KG1 (cell line): ENCODE results near the gene VRTN.
"Not testable (repeated sequence)": the region's sequence is repeated elsewhere in the genome, so short reads cannot be mapped to it uniquely, and the experiment has no call there.

Experiments
- DNase-seq: peaks from one replicate; lab custom pipeline; 2025; lab: John Stamatoyannopoulos, UW

Gene VRTN

GRCh38 chr14:74348735-74349463 lies 628 bp downstream of the VRTN start:
- DNase-seq: no peak

DNA sequence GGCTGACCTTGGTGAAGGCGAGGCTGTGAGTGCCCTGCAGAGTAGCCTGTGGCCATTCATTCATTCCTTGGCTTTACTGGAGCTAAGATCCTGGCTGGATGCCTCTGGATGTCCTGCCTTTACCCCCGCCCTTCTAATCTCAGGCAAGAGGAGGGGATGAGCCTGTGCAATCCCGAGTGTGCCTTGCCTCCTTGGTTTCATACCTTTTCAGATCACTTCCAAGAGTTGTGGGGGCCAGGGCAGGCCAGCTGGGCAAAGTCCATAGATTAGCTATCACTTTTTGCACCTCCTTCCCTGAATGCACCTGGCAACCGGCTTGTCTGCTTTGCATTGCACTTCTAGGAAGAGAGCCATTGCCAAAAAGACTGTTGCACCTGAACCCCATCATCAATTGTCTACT lies 1.5 kb downstream of the VRTN start:
- no peak for DNase-seq

GRCh38 chr14:74350211-74350927 lies 2.1 kb downstream of the VRTN start:
- no peak for DNase-seq

GRCh38 chr14:74350928-74351323 lies 2.7 kb downstream of the VRTN start:
- DNase-seq: no peak

DNA sequence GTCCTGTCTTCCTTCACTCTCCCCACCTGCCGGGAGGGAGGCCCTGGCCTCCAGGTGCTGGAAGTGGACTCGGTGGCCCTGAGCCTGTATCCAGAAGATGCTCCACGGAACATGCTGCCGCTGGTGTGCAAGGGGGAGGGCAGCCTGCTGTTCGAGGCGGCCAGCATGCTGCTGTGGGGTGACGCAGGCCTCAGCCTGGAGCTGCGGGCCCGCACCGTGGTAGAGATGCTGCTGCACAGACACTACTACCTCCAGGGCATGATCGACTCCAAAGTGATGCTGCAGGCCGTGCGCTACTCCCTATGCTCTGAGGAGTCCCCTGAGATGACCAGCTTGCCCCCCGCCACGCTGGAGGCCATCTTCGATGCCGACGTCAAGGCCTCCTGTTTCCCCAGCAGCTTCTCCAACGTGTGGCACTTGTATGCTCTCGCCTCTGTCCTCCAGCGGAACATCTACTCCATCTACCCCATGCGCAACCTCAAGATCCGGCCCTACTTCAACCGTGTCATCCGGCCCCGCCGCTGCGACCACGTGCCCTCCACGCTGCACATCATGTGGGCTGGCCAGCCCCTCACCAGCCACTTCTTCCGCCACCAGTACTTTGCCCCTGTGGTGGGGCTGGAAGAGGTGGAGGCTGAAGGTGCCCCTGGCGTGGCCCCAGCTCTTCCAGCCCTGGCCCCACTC lies 8.8 kb downstream of the VRTN start:
- DNase-seq: no peak

DNA sequence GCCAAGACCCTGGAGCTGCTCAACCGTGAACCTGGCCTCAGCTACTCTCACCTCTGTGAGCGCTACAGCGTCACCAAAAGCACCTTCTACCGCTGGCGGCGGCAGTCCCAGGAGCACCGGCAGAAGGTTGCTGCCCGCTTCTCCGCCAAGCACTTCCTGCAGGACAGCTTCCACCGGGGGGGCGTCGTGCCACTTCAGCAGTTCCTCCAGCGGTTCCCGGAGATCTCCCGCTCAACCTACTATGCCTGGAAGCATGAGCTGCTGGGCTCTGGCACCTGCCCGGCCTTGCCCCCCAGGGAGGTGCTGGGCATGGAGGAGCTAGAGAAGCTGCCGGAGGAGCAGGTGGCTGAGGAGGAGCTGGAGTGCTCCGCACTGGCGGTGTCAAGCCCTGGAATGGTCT lies 9.3 kb downstream of the VRTN start:
- no peak for DNase-seq

DNA sequence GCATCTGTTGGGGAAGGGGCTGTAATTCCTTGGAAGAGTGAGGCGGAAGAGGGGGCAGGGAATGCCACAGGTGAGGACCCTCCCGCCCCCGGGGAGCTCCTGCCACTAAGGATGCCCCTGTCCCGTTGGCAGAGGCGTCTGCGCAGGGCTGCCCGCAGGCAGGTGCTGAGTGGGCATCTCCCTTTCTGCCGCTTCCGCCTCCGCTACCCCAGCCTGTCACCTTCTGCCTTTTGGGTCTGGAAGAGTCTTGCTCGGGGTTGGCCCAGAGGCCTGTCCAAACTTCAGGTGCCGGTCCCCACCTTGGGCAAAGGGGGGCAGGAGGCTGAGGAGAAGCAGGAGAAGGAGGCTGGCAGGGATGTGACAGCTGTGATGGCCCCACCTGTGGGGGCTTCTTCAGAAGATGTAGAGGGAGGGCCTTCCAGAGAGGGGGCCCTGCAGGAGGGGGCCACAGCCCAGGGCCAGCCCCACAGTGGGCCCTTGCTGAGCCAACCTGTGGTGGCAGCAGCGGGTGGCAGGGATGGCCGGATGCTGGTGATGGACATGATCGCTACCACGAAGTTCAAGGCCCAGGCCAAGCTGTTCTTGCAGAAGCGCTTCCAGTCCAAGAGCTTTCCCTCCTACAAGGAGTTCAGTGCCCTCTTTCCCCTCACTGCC lies 10.0 kb downstream of the VRTN start:
- no peak for DNase-seq

DNA sequence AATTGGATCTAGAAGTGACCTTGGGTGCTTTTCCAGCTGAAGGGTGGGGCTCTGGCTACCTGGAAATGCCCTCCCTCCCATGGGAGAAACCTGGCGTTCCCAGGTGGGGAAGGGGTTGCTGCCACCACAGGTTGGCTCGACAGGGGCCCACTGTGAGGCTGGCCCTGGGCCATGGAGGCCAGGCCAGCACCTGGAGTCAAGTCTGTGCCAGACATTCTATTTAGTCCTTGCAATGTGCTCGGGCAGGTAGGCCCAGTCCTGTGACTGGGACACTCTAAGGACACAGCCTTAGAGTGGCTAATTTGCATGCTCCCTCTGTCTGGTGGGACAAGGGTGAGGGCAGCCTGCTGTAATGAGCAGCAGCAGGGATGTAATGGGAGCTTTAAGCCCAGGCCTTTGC lies 11.9 kb downstream of the VRTN start:
- no peak for DNase-seq

- DNase-seq: peak; percentile 16
Observed at GRCh38 chr14:74362361-74362915, 14.2 kb downstream of the VRTN start.

DNA sequence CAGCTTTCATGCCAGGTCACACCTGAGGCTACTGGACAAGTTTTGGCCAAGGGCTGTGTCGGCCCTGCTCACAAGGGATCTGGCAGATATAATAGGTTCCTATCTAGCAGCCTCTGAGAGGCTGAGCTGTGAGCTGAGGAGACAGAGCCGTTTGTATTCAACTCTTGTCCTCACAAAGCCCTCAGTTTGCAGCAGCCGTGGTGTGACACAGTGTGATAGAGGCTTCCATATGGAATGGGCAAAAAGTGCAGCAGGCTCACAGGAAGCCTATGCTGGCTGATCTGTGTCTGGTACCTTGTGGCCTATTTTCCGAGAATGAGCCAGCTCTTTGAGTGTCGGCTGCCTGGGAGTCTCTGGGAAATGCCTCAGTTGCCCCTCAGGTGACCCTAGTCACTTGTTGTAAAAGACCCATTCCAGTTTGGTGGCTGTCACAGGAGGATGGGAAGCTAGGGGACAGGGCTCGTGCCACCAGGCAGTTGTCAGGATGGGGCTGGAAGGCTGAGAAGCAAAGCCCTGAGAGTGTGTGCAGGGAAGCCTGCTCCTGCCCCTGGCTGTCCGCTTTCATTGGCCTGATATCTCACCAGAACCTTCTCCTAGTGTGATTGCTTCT lies 16.1 kb downstream of the VRTN start:
- no peak for DNase-seq

GRCh38 chr14:74368026-74368425 lies 19.8 kb downstream of the VRTN start:
- DNase-seq: no peak

- DNase-seq: no peak
Observed at GRCh38 chr14:74368441-74368840, 20.2 kb downstream of the VRTN start.

DNA sequence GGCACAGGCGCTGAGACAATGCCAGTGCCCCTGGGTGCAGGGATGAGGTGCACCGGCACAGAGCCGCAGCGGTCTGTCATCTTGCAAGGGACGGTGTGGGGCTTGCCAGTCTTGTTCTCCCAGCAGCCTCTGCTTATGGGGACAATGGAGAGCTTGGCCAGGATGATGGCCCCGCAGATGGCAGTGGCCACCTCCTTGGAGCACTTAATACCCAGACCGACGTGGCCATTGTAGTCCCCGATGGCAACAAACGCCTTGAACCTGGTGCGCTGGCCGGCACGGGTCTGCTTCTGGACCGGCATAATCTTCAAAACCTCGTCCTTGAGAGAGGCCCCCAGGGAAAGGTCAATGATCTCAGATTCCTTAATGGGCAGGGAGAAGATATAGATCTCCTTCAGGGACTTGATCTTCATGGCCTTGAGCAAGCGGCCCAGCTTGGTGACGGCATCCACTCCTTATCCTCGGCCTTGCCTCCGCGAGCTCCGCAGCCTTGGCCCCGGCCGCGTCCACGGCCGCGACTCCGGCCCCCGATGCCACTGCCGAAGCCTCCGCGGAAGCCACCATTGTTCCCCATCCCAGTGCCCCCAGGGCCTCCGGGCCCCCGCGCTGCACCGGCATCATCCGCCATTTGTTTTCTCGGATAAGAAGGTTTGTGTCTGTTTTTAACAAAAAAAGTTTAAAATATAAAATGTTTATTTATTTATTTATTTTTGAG lies 29.9 kb downstream of the VRTN start:
- DNase-seq: no peak

DNA sequence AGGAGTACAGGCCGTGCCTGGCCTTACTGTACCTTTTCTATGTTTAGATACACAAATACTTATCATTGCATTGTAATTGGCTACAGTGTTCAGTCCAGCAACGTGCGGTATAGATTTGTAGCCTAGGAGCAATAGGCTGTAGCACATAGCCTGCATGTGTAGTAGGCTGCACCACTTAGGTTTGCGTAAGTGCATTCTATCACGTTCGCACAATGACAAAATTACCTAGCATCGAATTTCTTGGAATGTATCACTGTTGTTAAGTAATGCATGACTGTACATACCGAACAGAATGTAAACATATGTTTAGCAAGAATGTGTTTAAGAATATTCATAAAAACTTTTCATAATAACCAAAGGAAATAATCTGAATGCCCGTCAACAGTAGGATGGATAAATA lies 31.9 kb downstream of the VRTN start:
- no peak for DNase-seq

DNA sequence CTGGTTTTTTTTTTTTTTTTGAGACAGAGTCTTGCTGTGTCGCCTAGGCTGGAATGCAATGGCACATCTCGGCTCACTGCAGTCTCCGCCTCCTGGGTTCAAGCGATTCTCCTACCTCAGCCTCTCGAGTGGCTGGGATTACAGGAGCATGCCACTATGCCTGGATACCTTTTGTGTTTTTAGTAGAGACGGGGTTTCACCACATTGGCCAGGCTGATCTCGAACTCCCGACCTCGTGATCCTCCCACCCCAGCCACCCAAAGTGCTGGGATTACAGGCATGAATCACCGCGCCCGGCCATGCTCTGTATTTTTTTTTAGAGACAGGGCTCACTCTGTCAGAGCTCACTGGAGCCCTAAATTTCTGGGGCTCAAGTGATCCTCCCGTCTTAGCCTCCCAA lies 32.6 kb downstream of the VRTN start:
- DNase-seq: no peak

DNA sequence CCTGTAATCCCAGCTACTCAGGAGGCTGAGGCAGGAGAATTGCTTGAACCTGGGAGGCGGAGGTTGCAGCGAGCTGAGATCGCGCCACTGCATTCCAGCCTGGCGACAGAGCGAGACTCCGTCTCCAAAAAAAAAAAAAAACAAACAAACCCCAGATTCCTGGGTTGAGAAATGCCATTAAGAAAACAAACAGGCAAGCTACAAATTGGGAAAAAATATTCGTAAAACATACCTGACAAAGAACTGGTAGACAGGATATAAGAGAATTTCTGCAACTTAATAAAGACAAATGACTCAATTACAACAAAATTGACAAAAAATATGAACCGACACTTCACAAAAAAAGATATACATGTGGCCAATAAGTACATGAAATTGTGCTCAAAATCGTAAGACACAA lies 33.3 kb downstream of the VRTN start:
- not testable (repeated sequence) for DNase-seq

GRCh38 chr14:74382231-74382630 lies 34.0 kb downstream of the VRTN start:
- DNase-seq: no peak

DNA sequence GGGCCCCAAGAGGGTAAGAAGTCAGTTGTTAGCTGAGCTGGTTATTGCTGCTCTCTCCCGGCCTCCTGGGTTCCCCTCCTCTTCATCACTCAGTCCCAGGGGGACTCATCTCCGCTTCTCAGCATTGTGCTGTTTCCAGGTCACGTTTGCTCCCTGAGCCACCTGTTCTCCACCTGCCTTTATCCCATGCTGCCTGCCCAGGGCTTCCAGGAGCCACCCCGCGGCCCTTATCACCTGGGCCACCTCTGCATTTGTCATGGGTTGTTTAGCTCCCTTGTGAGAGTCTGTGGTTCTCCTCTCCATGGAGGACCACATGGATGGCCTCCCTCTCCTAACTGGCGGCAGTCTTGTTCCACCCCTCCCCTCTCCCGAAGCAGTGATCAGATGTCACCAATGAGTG lies 41.7 kb downstream of the VRTN start:
- DNase-seq: no peak

DNA sequence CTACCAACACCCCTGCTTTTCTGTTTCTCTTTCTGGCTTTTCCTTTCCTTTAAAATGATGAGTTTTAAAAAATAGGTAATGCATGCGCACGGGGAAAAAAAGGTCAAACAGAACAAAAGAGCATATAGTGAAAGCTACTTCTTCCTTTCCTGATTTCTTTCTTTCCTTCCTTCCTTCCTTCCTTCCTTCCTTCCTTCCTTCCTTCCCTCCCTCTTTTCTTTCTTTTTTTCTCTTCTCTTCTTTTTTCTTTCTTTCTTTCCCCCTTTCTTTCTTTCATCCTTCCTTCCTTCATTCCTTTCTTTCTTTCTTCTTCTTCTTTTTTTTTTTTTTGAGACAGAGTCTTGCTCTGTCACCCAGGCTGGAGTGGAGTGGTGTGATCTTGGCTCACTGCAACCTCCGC lies 42.2 kb downstream of the VRTN start:
- DNase-seq: not testable (repeated sequence)

GRCh38 chr14:74391479-74391878 lies 43.2 kb downstream of the VRTN start:
- DNase-seq: no peak
